ENCODE data around the gene MUL1.
"Not testable (repeated sequence)": the region's sequence is repeated elsewhere in the genome, so short reads cannot be mapped to it uniquely, and the experiment has no call there.

Gene MUL1

GRCh38 chr1:20511518-20512428 is 3.8 kb upstream of the MUL1 start:
- no peak for DNase-seq (ENCODE audit: low read depth)

- DNase-seq (ENCODE audit: low read depth), result no peak
Measured at GRCh38 chr1:20508411-20508771, 440 bp upstream of the MUL1 start.

GRCh38 chr1:20507248-20507563 is 745 bp downstream of the MUL1 start:
- DNase-seq (ENCODE audit: low read depth), result no peak

GRCh38 chr1:20505488-20505887 is 2.5 kb downstream of the MUL1 start:
- DNase-seq (ENCODE audit: low read depth), result no peak

- no peak for DNase-seq (ENCODE audit: low read depth)
Measured at GRCh38 chr1:20500716-20501115, 7.2 kb downstream of the MUL1 start.

- DNase-seq (ENCODE audit: low read depth), result no peak
Measured at GRCh38 chr1:20499718-20500117, 8.2 kb downstream of the MUL1 start.

- DNase-seq (ENCODE audit: low read depth), result no peak
Measured at GRCh38 chr1:20499105-20499504, 8.8 kb downstream of the MUL1 start.

GRCh38 chr1:20498116-20498515 is 9.8 kb downstream of the MUL1 start:
- DNase-seq (ENCODE audit: low read depth), result no peak

GRCh38 chr1:20497506-20497905 is 10.4 kb downstream of the MUL1 start:
- DNase-seq (ENCODE audit: low read depth), result no peak

- DNase-seq (ENCODE audit: low read depth), result not testable (repeated sequence)
Measured at GRCh38 chr1:20496725-20497383, 11.1 kb downstream of the MUL1 start.

GRCh38 chr1:20496241-20496661 is 11.7 kb downstream of the MUL1 start:
- no peak for DNase-seq (ENCODE audit: low read depth)

GRCh38 chr1:20495661-20496060 is 12.3 kb downstream of the MUL1 start:
- no peak for DNase-seq (ENCODE audit: low read depth)

- no peak for DNase-seq (ENCODE audit: low read depth)
Measured at GRCh38 chr1:20494609-20495311, 13.2 kb downstream of the MUL1 start.

- DNase-seq (ENCODE audit: low read depth), result peak; percentile 43
Measured at GRCh38 chr1:20493839-20494608, 13.9 kb downstream of the MUL1 start.

GRCh38 chr1:20493309-20493708 is 14.6 kb downstream of the MUL1 start:
- DNase-seq (ENCODE audit: low read depth), result no peak

GRCh38 chr1:20492751-20493150 is 15.2 kb downstream of the MUL1 start:
- no peak for DNase-seq (ENCODE audit: low read depth)

GRCh38 chr1:20491866-20492265 is 16.1 kb downstream of the MUL1 start:
- no peak for DNase-seq (ENCODE audit: low read depth)

- DNase-seq (ENCODE audit: low read depth), result no peak
Measured at GRCh38 chr1:20491178-20491577, 16.8 kb downstream of the MUL1 start.

GRCh38 chr1:20487236-20487590 is 20.7 kb downstream of the MUL1 start:
- no peak for DNase-seq (ENCODE audit: low read depth)

GRCh38 chr1:20486457-20487235 is 21.3 kb downstream of the MUL1 start:
- no peak for DNase-seq (ENCODE audit: low read depth)
